Prostate gland (tissue), 2 donors: ENCODE measurements around the gene SLC10A7. TPM values are rescaled to one million over a fixed set of nuclear protein-coding genes. Genes with fewer than 3 reads are reported as not detected.

ENCODE experiments used
- DNase-seq: peaks from one replicate; pipeline ENCODE4 v3.0.0-alpha.2; 2019; ENCODE audit warnings: low spot score
- H3K27ac ChIP-seq, 2 donors: fragments of 200-600 bp; sonication (generic); 2 replicates each; pipeline ENCODE4 v1.5.1; 2017 to 2019
- H3K27me3 ChIP-seq: fragments of 200-600 bp; sonication (generic); replicated peaks from 2 replicates; pipeline ENCODE4 v1.5.1; 2019; ENCODE audit not compliant: insufficient read depth
- H3K36me3 ChIP-seq, 2 donors: fragments of 200-600 bp; sonication (generic); 1 replicate in 1 of 2; 2 replicates in 1 of 2; pipeline versions ENCODE4 v1.5.1 to v1.8.1; 2017 to 2019
- H3K4me1 ChIP-seq: fragments of 200-600 bp; sonication (generic); replicated peaks from 2 replicates; pipeline ENCODE4 v1.5.1; 2019
- H3K4me3 ChIP-seq, 2 donors: fragments of 200-600 bp; sonication (generic); 2 replicates each; pipeline ENCODE4 v1.5.1; 2017 to 2019
- H3K9me3 ChIP-seq: fragments of 200-600 bp; sonication (generic); 2 replicates; pipeline ENCODE4 v1.5.1; 2017
- POLR2A ChIP-seq: fragments of 450-650 bp; IDR thresholded peaks from one replicate; pipeline ENCODE4 v1.6.1; 2016; ENCODE audit warnings: antibody characterized with exemption, mild to moderate bottlenecking
- POLR2AphosphoS5 ChIP-seq: sonication (generic); formaldehyde crosslinking; IDR thresholded peaks from one replicate; pipeline ENCODE4 v1.6.1; 2017; ENCODE audit warnings: antibody characterized with exemption
- WGBS: methylation state at CpG from one replicate; pipeline ENCODE4 v1.1.5; 2018; 5-methylcytosine and 5-hydroxymethylcytosine counted together
- intact Hi-C: fragments of 100-400 bp; cut with DNase I; formaldehyde crosslinking; loops from one replicate; pipeline ENCODE4 v1.14.2; 2022
- total RNA-seq, 2 donors: library from RNA; depleted of rRNA; stranded (reverse); fragments of >200 nt; gene quantifications; one replicate each; pipeline ENCODE4 v1.1.0, GENCODE V29; 2016
- TF ChIP-seq, protein P1 (sequence below), 4 experiments: fragments of 200-600 bp in 2 of 4; fragments of 450-650 bp in 2 of 4; sonication (generic) in 2 of 4; IDR thresholded peaks; 1 replicate in 3 of 4; 2 replicates in 1 of 4; pipeline ENCODE4 v1.5.1; 2016 to 2019; ENCODE audit warnings: antibody characterized with exemption in 4 of 4, mild to moderate bottlenecking in 2 of 4, moderate library complexity in 2 of 4

SLC10A7 gene
- 10 to 100 TPM in 1 of 2 donors, 1 to 10 TPM in 1; 9.9 to 11.2 TPM for total RNA-seq

- H3K27me3 ChIP-seq, result no peaks in the 10 kb centered on the region
- no peaks in the 10 kb centered on the region for H3K36me3 ChIP-seq
- peak within 1 kb of the TSS; percentile 80 to 86 for H3K27ac ChIP-seq
- WGBS, result under 1% methylated on average over 30 of the region's 30 CpGs
- peak within 1 kb of the TSS; percentile 91 to 95 for H3K4me3 ChIP-seq
- DNase-seq, result peak; percentile 73
- intact Hi-C loops, result no loop called here
- no peak for TF ChIP-seq POLR2AphosphoS5
- no peak for TF ChIP-seq POLR2A
- TF ChIP-seq, protein P1, sequence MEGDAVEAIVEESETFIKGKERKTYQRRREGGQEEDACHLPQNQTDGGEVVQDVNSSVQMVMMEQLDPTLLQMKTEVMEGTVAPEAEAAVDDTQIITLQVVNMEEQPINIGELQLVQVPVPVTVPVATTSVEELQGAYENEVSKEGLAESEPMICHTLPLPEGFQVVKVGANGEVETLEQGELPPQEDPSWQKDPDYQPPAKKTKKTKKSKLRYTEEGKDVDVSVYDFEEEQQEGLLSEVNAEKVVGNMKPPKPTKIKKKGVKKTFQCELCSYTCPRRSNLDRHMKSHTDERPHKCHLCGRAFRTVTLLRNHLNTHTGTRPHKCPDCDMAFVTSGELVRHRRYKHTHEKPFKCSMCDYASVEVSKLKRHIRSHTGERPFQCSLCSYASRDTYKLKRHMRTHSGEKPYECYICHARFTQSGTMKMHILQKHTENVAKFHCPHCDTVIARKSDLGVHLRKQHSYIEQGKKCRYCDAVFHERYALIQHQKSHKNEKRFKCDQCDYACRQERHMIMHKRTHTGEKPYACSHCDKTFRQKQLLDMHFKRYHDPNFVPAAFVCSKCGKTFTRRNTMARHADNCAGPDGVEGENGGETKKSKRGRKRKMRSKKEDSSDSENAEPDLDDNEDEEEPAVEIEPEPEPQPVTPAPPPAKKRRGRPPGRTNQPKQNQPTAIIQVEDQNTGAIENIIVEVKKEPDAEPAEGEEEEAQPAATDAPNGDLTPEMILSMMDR (IDR thresholded peaks at IDR 0.05), result no peak
- peaks cover 3% of the 10 kb centered on the region for H3K4me1 ChIP-seq
- H3K9me3 ChIP-seq, result no peaks in the 10 kb centered on the region
Measured at GRCh38 chr4:146521541-146522097, at the start of gene SLC10A7. Gene SLC10A7, minus strand, starts transcription at chr4:146521940. Its CDS starts 223 bp downstream, at chr4:146521717.

- no peak for DNase-seq
- no peak overlapping the region for H3K4me3 ChIP-seq
- no peak for TF ChIP-seq POLR2AphosphoS5
- no peak for TF ChIP-seq POLR2A
- TF ChIP-seq, protein P1 (IDR thresholded peaks at IDR 0.05), result no peak
- no peak overlapping the region for H3K27ac ChIP-seq
- no peaks in the 10 kb centered on the region for H3K4me1 ChIP-seq
- H3K27me3 ChIP-seq, result no peaks in the 10 kb centered on the region
- intact Hi-C loops, result no loop called here
- no peaks in the 10 kb centered on the region for H3K36me3 ChIP-seq
- H3K9me3 ChIP-seq, result no peaks in the 10 kb centered on the region
- 46% methylated on average over 2 of the region's 2 CpGs for WGBS
Measured at GRCh38 chr4:146567396-146567795, 45.7 kb upstream of the SLC10A7 start.

DNA sequence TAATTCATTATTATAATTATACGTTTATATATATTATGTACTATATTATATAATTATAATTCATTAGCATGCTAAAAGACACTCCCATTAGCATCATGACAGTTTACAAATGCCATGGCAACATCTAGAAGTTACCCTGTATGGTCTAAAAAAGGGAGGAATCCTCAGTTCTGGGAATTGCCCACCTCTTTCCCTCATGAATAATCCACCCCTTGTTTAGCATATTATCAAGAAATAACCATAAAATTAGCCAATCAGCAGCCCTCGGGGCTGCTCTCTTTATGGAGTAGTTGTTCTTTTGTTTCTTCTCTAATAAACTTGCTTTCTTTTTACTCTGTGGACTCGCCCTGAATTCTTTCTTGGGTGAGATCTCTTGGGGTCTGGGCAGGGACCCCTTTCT, 42.8 kb upstream of the SLC10A7 start:
- WGBS, result 53% methylated on average over 3 of the region's 3 CpGs
- no peaks in the 10 kb centered on the region for H3K4me1 ChIP-seq
- H3K9me3 ChIP-seq, result no peaks in the 10 kb centered on the region
- intact Hi-C loops, result no loop called here
- no peak overlapping the region for H3K4me3 ChIP-seq
- TF ChIP-seq, protein P1 (IDR thresholded peaks at IDR 0.05), result no peak
- TF ChIP-seq POLR2A, result no peak
- no peak for TF ChIP-seq POLR2AphosphoS5
- no peaks in the 10 kb centered on the region for H3K36me3 ChIP-seq
- no peak for DNase-seq
- no peaks in the 10 kb centered on the region for H3K27me3 ChIP-seq
- H3K27ac ChIP-seq, result no peak overlapping the region

- no peaks in the 10 kb centered on the region for H3K4me1 ChIP-seq
- TF ChIP-seq POLR2A, result no peak
- TF ChIP-seq POLR2AphosphoS5, result no peak
- TF ChIP-seq, protein P1 (IDR thresholded peaks at IDR 0.05), result no peak
- H3K9me3 ChIP-seq, result no peaks in the 10 kb centered on the region
- no peak for DNase-seq
- 83% methylated on average over 3 of the region's 3 CpGs for WGBS
- no peak overlapping the region for H3K4me3 ChIP-seq
- H3K27me3 ChIP-seq, result no peaks in the 10 kb centered on the region
- H3K36me3 ChIP-seq, result no peaks in the 10 kb centered on the region
- no peak overlapping the region for H3K27ac ChIP-seq
- intact Hi-C loops, result no loop called here
Measured at GRCh38 chr4:146550161-146550560, 28.4 kb upstream of the SLC10A7 start.

GRCh38 chr4:146548443-146548842, 26.7 kb upstream of the SLC10A7 start:
- WGBS, result 27% methylated on average over 1 of the region's 1 CpG
- Histone ChIP-seq H3K36me3 (no peaks in the 10 kb centered on the region), H3K4me1 (no peaks in the 10 kb centered on the region), H3K27me3 (no peaks in the 10 kb centered on the region), H3K9me3 (no peaks in the 10 kb centered on the region), H3K4me3 (no peak overlapping the region), H3K27ac (no peak overlapping the region)
- TF ChIP-seq, protein P1 (IDR thresholded peaks at IDR 0.05), result no peak
- TF ChIP-seq POLR2AphosphoS5 (no peak), POLR2A (no peak)
- intact Hi-C loops, result no loop called here
- DNase-seq, result no peak
